Midbrain (tissue), 1 donor: ENCODE measurements around the gene XYLT2.
"Not testable (repeated sequence)": the region's sequence is repeated elsewhere in the genome, so short reads cannot be mapped to it uniquely, and the experiment has no call there.

ENCODE experiments used
- DNase-seq: peaks from one replicate; lab custom pipeline; 2025; lab: John Stamatoyannopoulos, UW

The XYLT2 gene

DNA sequence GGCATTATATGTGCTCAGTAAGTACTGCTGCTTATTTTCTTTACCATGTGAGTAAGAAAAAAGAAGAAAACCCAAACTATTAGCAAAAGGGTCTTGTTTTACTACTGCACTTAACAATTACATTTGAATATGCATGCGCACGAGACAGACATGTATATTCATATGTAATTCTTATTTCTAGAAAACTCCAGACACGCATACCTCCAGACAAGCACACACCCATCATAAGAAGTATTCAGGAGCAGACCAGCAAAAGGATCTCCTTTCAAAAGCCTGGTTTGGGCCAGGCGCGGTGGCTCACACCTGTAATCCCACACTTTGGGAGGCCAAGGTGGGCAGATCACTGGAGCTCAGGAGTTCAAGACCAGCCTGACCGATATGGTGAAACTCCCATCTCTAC lies 43.6 kb downstream of the XYLT2 start:
- no peak for DNase-seq

DNA sequence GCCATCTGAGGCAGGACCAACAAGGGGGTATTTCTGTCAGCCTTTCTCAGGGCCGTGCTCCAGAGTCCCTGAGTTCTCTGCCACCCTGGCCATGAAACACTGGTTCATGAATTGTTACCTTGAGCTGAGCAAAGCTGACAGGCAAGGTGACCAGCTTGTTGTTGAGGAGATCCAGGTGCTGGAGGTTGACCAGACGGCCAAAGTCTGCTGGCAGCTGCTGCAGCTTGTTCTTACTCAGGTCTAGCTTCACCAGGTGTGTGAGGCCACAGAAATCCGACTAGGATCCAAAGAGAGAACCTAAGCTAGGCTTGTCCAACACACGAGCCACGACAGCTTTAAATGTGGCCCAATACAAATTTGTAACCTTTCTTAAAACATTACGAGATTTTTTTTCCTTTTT lies 46.7 kb downstream of the XYLT2 start:
- DNase-seq: no peak

DNA sequence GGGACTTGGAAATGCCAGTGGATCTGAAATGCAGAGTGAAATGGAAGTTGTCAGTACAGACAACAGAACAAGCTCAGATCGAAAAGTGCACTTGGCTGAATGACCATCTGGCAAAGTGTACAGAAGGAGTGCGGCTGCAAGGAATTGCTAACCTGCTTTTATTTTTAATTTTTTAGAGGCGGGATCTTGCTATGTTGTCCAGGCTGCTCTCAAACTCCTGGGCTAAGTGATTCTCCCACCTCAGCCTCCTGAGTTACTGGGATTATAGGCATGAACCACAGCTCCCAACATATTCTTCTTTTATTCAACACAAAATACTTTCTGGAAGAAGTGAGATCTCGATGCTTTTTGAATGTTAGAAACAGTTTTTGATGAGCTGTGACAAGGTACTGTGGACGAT lies 47.8 kb downstream of the XYLT2 start:
- DNase-seq: no peak

DNA sequence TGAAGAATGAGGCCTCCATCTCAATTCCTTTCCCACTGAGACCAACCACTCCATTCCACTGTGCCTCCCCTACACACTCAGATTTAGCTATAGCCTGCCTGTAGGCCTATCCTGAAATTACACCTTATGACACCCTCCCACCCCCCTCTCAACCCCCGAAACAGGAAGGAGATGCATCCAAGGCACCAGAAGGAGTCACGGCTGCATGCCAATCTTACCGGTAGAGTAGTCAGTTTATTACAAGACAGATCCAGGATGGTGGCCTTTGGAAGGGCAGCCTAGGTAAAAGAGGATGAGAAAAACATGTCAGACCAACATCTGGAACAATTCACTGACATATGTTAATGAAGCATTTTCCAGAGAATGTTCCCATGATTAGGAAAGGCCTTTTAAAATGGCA lies 48.8 kb downstream of the XYLT2 start:
- no peak for DNase-seq

DNA sequence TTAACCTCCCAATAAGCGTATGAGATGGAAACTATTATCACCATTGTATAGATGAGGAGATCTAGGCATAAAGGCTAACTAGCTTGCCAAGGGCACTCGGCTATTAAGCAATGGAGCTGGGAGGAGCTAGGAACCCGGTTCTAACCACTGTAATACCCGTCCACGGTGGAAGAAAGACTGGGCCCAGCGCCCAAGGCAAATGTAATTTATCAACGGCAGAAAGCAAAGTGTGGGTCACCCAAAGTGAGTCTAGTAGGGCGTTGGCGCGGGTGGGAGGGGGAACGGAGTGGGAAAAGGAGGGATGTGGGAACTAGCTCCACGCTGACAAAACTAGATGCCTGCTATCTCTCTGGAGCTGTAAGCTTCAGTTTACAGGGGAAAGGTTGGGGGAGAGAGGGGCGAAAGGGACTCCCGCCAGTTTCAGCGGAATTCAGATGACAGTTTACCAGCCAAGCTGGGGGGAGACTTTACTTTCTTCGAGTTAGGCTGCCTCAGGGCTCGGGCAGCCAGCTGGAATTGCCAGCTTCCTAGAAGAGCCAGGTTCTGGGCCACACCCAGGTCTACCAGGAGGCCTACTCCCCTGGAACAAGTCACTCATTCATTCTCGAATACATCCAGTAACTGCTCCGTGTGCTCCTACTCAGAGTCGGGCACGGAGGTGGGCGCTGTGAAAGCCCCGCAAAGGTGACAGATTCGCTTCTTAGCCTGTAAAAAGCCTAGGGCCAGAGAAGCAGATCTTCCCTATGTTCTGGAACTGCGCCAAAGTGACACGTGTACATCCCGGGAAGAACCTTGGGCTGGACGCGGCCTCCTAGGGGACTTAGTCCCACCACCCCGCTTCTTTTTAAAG lies 50.6 kb downstream of the XYLT2 start:
- no peak for DNase-seq

DNA sequence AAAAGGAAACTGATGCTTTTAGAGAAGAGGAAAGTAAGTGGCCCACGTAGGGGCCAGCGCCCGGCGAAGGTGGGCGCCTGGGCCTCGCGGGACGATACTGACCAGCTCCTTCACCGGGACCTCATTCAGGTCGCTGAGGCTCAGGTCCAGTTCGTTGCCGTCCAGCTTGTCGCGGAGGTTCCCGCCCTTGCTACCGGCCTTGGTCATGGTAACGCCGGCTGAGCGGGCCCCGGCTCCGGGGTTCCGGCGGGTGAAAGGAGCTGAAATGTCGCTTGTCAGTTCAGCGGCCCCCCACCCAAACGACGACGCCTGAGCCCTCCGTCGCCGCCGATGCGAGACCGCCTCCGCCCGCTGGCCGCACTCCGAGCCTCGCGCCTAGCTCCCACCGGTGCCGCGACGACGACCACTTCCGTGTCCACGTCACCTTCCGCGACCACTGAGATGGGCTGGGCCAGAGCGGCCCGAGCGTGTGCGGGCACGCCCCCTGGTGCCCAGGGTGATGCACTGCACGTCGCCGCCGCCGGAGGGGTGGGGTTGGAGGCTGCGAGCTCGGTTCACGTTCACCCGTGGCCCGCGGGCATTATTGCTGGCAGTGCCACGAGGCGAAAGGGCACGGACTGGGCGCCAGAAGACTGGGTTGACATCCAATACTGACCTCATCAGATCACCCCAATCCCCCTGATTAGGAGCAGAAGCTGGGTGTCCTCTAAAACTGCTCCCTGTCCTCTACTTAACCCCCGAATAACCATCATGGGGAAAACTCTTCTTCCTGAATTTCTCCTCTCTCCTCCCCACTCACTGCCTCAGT lies 51.4 kb downstream of the XYLT2 start, which contains the start of gene LRRC59:
TSS of gene LRRC59 (minus strand) at position 413 of the 808 bp plus-strand sequence. CDS start at position 207, 206 bp downstream.
- peak; percentile 82 for DNase-seq

DNA sequence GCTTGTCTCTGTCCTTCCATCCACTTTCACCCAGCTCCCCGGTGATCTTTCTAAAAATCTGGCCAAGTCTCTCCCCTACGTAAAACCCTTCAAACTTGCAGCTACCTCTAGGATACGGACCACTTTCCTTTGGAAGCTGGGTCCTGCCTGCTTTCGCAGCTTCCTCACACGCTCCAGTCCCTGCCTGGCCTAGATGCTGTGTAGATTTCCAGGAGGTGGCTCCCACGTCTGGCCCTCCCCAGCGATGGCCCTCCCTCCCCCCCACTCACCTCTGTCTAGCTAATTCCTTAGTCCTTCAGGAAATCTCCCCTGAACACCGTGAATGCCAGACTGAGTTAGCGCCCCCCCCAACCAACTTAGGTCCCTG lies 52.0 kb downstream of the XYLT2 start:
- no peak for DNase-seq

DNA sequence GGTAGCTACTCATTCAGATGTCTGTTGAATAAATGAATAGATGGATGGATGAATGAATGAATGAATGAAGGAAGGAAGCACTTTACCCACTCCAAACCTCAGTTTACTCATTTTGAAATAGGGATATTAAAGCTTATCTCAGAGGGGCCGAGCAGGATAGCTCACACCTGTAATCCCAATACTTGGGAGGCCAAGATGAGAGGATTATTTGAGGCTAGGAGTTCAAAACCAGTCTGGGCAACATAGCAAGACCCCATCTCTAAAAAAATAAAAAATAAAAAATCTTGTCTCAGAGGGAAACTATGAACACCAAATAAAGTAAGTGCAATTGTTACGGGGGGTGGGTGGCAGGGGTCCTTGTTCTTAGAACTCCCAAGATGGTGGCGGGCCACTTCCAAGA lies 52.7 kb downstream of the XYLT2 start:
- DNase-seq: not testable (repeated sequence)

DNA sequence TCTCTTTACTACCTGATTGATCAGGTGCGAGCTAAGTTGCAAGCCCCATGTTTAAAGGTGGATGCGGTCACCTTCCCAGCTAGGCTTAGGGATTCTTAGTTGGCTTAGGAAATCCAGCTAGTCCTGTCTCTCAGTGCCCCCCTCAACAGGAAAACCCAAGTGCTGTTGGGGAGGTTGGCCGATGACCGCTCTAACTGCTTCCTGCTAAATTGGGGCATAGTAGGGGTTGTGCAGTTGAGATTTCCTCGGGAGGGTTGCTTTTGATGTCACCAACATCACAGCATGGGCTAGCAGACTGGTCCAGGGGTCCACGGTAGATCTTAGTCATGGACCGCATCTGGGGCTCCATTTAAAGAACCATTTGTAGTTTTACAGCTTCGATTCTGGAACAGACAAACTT lies 53.7 kb downstream of the XYLT2 start:
- not testable (repeated sequence) for DNase-seq

DNA sequence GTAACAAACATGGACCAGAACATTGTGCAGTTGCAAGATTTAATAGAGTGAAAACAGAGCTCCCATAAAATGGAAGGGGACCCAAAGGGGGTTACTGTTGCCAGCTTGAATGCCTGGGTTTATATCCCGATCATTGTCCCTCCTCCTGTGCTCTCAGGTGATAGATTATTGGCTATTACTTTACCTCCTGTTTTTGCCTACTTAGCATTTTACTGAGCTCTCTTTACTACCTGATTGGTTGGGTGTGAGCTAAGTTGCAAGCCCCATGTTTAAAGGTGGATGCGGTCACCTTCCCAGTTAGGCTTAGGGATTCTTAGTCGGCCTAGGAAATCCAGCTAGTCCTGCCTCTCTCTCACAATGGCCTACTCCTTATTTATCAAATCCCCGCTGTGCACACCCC lies 59.4 kb downstream of the XYLT2 start:
- not testable (repeated sequence) for DNase-seq

DNA sequence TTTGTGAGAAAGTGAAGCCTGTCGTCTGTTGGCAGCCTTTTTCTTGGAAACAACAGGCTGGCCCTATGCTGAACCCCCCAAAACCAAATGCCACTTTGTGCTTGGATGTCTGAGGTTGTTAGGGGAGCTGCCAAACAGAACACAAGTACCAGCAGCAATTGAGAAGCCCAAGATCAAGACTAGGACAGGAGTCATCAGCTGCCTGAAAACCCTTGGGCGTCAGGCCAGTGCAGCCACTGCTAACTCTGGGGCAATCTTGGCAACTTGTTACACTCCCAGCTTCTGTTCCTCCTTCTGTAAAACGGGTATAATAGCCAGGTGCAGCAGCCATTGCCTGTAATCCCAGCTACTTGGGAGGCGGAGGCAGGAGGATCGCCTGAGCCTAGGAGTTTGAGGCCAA lies 60.7 kb downstream of the XYLT2 start:
- no peak for DNase-seq

DNA sequence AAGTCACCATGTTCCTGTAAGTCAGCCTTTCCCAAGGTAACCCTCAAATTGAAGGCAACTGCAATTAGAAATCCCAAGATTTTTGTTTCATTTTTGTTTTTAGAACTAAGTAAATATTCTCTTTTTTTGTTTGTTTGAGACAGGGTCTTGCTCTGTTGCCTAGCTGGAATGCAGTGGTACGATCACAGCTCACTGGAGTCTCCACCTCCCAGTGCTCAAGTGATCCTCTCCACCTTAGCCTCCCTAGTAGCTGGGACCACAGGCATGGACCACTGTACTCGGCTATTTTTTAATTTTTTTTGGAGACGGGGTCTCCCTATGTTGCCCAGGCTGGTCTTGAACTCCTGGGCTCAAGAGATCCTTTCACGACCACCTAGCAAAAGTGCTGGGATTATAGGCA lies 62.0 kb downstream of the XYLT2 start:
- no peak for DNase-seq
